Measurements from ENCODE around the gene PRRC2B. TPM values are rescaled to one million over a fixed set of nuclear protein-coding genes. Genes with fewer than 3 reads are reported as not detected.

The PRRC2B gene
- total and polyA plus RNA-seq, 2 of the 13 experiments (the other 11 are each of a cell fraction or from before 2014, with no cell fraction given) = 20.8 to 37.4 TPM

DNA sequence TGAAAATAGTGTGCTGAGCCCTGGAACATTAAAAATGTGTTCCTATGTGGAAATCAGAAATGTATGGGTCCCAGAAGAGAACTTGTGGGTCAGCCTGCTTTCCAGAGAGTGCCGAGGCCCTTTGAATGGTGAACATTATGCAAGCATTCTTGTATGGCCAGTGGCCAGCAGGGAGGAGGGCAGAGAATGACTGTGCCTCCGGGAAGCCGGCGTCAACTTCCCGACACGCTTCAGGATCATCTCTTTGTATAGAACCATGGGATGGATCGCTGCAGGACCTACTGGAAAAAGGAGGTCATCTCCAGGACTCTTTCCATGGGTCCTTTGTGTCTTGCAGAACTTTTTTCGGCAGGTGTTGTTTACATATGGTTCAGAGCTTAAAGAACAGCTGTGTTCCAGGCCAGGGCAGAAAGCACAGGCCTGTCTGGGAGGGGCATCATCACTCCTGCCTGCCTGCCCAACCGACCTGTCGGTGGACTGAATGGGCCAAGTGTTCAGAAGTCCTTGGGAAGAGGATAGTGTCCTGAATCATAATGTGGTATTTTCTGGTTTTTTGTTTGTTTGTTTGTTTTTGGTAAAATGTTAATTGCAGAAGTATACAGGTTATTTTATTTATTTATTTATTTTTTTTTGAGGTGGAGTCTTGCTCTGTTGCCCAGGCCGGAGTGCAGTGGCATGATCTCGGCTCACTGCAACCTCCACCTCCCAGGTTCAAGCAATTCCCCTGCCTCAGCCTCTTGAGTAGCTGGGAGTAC lies 9.0 kb downstream of the PRRC2B start (continued):
- TF ChIP-seq, protein P1, sequence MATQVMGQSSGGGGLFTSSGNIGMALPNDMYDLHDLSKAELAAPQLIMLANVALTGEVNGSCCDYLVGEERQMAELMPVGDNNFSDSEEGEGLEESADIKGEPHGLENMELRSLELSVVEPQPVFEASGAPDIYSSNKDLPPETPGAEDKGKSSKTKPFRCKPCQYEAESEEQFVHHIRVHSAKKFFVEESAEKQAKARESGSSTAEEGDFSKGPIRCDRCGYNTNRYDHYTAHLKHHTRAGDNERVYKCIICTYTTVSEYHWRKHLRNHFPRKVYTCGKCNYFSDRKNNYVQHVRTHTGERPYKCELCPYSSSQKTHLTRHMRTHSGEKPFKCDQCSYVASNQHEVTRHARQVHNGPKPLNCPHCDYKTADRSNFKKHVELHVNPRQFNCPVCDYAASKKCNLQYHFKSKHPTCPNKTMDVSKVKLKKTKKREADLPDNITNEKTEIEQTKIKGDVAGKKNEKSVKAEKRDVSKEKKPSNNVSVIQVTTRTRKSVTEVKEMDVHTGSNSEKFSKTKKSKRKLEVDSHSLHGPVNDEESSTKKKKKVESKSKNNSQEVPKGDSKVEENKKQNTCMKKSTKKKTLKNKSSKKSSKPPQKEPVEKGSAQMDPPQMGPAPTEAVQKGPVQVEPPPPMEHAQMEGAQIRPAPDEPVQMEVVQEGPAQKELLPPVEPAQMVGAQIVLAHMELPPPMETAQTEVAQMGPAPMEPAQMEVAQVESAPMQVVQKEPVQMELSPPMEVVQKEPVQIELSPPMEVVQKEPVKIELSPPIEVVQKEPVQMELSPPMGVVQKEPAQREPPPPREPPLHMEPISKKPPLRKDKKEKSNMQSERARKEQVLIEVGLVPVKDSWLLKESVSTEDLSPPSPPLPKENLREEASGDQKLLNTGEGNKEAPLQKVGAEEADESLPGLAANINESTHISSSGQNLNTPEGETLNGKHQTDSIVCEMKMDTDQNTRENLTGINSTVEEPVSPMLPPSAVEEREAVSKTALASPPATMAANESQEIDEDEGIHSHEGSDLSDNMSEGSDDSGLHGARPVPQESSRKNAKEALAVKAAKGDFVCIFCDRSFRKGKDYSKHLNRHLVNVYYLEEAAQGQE (IDR thresholded peaks at IDR 0.05; ENCODE audit: borderline replicate concordance in 1 of 2, low read depth in 1 of 2, low read length in 2 of 2) = no peak
- TF ChIP-seq TSC22D2 (CRISPR knock-in tag; IDR thresholded peaks at IDR 0.05; ENCODE audit: borderline replicate concordance) (peak; percentile 53; the same call in 1 of the 2 replicates), NR2F1 (CRISPR knock-in tag; IDR thresholded peaks at IDR 0.05) (peak in 1 of 2 experiments; percentile 41; a peak in 1 of 4 replicates), NFE2L2 (IDR thresholded peaks at IDR 0.05; ENCODE audit: low read length) (no peak), MZF1 (CRISPR knock-in tag; IDR thresholded peaks at IDR 0.05; ENCODE audit: borderline replicate concordance) (no peak)
- TF ChIP-seq, protein P2, sequence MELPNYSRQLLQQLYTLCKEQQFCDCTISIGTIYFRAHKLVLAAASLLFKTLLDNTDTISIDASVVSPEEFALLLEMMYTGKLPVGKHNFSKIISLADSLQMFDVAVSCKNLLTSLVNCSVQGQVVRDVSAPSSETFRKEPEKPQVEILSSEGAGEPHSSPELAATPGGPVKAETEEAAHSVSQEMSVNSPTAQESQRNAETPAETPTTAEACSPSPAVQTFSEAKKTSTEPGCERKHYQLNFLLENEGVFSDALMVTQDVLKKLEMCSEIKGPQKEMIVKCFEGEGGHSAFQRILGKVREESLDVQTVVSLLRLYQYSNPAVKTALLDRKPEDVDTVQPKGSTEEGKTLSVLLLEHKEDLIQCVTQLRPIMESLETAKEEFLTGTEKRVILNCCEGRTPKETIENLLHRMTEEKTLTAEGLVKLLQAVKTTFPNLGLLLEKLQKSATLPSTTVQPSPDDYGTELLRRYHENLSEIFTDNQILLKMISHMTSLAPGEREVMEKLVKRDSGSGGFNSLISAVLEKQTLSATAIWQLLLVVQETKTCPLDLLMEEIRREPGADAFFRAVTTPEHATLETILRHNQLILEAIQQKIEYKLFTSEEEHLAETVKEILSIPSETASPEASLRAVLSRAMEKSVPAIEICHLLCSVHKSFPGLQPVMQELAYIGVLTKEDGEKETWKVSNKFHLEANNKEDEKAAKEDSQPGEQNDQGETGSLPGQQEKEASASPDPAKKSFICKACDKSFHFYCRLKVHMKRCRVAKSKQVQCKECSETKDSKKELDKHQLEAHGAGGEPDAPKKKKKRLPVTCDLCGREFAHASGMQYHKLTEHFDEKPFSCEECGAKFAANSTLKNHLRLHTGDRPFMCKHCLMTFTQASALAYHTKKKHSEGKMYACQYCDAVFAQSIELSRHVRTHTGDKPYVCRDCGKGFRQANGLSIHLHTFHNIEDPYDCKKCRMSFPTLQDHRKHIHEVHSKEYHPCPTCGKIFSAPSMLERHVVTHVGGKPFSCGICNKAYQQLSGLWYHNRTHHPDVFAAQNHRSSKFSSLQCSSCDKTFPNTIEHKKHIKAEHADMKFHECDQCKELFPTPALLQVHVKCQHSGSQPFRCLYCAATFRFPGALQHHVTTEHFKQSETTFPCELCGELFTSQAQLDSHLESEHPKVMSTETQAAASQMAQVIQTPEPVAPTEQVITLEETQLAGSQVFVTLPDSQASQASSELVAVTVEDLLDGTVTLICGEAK (IDR thresholded peaks at IDR 0.05) = no peak
- TF ChIP-seq, protein P2 (CRISPR knock-in tag; IDR thresholded peaks at IDR 0.05) = peak; percentile 30; the same call in 1 of the 2 replicates
- TF ChIP-seq, protein P3, sequence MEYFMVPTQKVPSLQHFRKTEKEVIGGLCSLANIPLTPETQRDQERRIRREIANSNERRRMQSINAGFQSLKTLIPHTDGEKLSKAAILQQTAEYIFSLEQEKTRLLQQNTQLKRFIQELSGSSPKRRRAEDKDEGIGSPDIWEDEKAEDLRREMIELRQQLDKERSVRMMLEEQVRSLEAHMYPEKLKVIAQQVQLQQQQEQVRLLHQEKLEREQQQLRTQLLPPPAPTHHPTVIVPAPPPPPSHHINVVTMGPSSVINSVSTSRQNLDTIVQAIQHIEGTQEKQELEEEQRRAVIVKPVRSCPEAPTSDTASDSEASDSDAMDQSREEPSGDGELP (IDR thresholded peaks at IDR 0.05; ENCODE audit: borderline replicate concordance, low read depth) = peak; percentile 97
- TF ChIP-seq, protein P4, sequence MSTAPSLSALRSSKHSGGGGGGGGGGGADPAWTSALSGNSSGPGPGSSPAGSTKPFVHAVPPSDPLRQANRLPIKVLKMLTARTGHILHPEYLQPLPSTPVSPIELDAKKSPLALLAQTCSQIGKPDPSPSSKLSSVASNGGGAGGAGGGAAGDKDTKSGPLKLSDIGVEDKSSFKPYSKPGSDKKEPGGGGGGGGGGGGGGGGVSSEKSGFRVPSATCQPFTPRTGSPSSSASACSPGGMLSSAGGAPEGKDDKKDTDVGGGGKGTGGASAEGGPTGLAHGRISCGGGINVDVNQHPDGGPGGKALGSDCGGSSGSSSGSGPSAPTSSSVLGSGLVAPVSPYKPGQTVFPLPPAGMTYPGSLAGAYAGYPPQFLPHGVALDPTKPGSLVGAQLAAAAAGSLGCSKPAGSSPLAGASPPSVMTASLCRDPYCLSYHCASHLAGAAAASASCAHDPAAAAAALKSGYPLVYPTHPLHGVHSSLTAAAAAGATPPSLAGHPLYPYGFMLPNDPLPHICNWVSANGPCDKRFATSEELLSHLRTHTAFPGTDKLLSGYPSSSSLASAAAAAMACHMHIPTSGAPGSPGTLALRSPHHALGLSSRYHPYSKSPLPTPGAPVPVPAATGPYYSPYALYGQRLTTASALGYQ (CRISPR knock-in tag; IDR thresholded peaks at IDR 0.05) = no peak
- TF ChIP-seq, protein P5, sequence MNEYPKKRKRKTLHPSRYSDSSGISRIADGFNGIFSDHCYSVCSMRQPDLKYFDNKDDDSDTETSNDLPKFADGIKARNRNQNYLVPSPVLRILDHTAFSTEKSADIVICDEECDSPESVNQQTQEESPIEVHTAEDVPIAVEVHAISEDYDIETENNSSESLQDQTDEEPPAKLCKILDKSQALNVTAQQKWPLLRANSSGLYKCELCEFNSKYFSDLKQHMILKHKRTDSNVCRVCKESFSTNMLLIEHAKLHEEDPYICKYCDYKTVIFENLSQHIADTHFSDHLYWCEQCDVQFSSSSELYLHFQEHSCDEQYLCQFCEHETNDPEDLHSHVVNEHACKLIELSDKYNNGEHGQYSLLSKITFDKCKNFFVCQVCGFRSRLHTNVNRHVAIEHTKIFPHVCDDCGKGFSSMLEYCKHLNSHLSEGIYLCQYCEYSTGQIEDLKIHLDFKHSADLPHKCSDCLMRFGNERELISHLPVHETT (CRISPR knock-in tag; conservative IDR thresholded peaks at IDR 0.05) = no peak
